Glutamatergic neuron (in vitro differentiated cells): ENCODE results near the gene ARHGAP24. TPM values are rescaled to one million over a fixed set of nuclear protein-coding genes. Genes with fewer than 3 reads are reported as not detected.

Source experiments
- DNase-seq: peaks from one replicate; pipeline ENCODE4 v3.0.0; 2022
- H3K27ac Mint-ChIP-seq: one replicate; pipeline ENCODE4 v1.8.0; 2020; ENCODE audit warnings: mild to moderate bottlenecking, mixed read lengths, inconsistent platforms; ENCODE audit not compliant: unreplicated experiment
- H3K27me3 Mint-ChIP-seq: one replicate; pipeline ENCODE4 v1.8.0; 2020; ENCODE audit warnings: mild to moderate bottlenecking, moderate library complexity, mixed read lengths, inconsistent platforms; ENCODE audit not compliant: unreplicated experiment
- H3K36me3 Mint-ChIP-seq: one replicate; pipeline ENCODE4 v1.8.0; 2020; ENCODE audit warnings: mild to moderate bottlenecking, mixed read lengths, inconsistent platforms; ENCODE audit not compliant: unreplicated experiment
- H3K4me1 Mint-ChIP-seq: one replicate; pipeline ENCODE4 v1.8.0; 2020; ENCODE audit warnings: mild to moderate bottlenecking, low read depth, mixed read lengths, inconsistent platforms; ENCODE audit not compliant: unreplicated experiment
- H3K4me3 Mint-ChIP-seq: one replicate; pipeline ENCODE4 v1.8.0; 2020; ENCODE audit warnings: mild to moderate bottlenecking, mixed read lengths, inconsistent platforms; ENCODE audit not compliant: unreplicated experiment
- H3K9me3 Mint-ChIP-seq: one replicate; pipeline ENCODE4 v1.8.0; 2020; ENCODE audit warnings: mild to moderate bottlenecking, moderate library complexity, mixed read lengths, inconsistent platforms; ENCODE audit not compliant: unreplicated experiment
- total RNA-seq: library from RNA; stranded (reverse); fragmentation: NEBNext Ultra II Directional; extraction: Animal tissue kit (Norgen Biotek cat#: 25700); gene quantifications from one replicate; pipeline ENCODE4 v1.2.1, GENCODE V29; 2021; ENCODE audit not compliant: unreplicated experiment
- TF ChIP-seq, protein P1 (sequence below): fragments of 200-600 bp; sonication (generic); IDR thresholded peaks from one replicate; pipeline ENCODE4 v1.5.0; 2021; ENCODE audit not compliant: partially characterized antibody, unreplicated experiment

ARHGAP24 gene
- total RNA-seq, 1 donor from 2014 or later = 1.6 TPM

DNA sequence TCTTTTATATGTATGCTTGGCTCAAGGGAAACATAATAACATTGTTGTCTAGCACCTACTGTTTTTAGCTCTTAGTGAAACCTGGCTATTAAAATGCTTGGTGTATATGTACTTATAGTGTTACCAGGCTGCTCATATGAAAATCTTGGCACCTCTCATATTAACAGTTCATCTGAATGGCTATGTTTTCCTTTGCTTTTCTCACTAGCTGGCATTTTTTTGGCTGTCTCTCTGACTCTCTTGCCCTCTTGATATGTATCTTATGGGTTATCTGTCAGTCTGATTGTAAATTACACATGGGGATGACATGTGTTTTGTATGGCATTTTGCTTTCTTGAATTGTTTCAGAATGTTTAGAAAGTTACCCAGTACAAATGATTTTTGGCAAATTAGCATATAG is 158.0 kb downstream of the ARHGAP24 start:
- DNase-seq = no peak
- no peak overlapping the region for H3K27ac Mint-ChIP-seq
- H3K4me1 Mint-ChIP-seq = peaks cover 7% of the 10 kb centered on the region
- H3K36me3 Mint-ChIP-seq = peaks cover 8% of the 10 kb centered on the region
- H3K9me3 Mint-ChIP-seq = no peaks in the 10 kb centered on the region
- peak overlapping the region; percentile 35 for H3K4me3 Mint-ChIP-seq
- TF ChIP-seq, protein P1, sequence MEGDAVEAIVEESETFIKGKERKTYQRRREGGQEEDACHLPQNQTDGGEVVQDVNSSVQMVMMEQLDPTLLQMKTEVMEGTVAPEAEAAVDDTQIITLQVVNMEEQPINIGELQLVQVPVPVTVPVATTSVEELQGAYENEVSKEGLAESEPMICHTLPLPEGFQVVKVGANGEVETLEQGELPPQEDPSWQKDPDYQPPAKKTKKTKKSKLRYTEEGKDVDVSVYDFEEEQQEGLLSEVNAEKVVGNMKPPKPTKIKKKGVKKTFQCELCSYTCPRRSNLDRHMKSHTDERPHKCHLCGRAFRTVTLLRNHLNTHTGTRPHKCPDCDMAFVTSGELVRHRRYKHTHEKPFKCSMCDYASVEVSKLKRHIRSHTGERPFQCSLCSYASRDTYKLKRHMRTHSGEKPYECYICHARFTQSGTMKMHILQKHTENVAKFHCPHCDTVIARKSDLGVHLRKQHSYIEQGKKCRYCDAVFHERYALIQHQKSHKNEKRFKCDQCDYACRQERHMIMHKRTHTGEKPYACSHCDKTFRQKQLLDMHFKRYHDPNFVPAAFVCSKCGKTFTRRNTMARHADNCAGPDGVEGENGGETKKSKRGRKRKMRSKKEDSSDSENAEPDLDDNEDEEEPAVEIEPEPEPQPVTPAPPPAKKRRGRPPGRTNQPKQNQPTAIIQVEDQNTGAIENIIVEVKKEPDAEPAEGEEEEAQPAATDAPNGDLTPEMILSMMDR = no peak
- no peaks in the 10 kb centered on the region for H3K27me3 Mint-ChIP-seq

DNA sequence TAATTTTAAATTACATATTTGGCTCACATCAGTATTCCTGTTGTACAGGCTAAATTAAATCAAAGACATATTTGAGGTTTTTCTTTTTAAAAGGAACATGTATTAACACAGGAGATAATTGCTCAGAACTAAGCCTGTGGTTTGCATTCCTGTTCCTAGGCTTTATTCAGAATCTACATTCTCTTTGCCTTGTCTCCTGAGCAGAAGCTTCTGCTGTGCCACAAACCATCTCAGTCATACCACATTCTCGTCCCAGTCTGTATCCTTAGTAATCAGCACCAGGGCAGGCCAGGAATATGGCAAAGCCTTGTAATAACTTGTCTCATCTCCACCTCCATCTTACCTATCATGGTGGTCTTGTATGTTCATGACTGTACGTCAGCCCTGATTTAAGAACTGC is 162.8 kb downstream of the ARHGAP24 start:
- H3K4me1 Mint-ChIP-seq = peaks cover 7% of the 10 kb centered on the region

DNA sequence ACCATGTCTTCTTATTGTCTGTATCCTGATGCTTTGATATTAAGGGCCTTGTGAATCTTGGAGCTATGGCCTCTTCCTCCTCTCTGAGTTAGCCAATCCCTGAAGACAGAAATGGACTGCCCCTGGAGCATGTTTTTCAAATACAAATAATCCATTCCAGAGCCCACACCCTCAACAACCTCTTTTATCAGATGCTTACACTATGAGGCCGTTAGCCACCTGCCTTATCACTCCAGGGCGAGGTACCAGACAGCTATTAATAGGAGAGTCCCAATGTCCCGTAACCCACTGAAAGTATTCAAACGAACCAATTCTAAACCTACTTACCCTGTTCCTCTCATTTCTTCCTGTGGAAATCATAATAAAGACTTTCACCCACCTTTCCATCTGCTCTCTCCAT is 165.0 kb downstream of the ARHGAP24 start:
- H3K27ac Mint-ChIP-seq = no peak overlapping the region
- H3K4me1 Mint-ChIP-seq = no peaks in the 10 kb centered on the region
- no peaks in the 10 kb centered on the region for H3K36me3 Mint-ChIP-seq
- TF ChIP-seq, protein P1 = no peak
- H3K9me3 Mint-ChIP-seq = no peaks in the 10 kb centered on the region
- no peak overlapping the region for H3K4me3 Mint-ChIP-seq
- H3K27me3 Mint-ChIP-seq = no peaks in the 10 kb centered on the region
- no peak for DNase-seq

More for the DNA sequence above, 162.8 kb downstream of the ARHGAP24 start:
- H3K27me3 Mint-ChIP-seq = no peaks in the 10 kb centered on the region
- no peak overlapping the region for H3K4me3 Mint-ChIP-seq
- H3K36me3 Mint-ChIP-seq = no peaks in the 10 kb centered on the region
- no peaks in the 10 kb centered on the region for H3K9me3 Mint-ChIP-seq
- TF ChIP-seq, protein P1 = no peak
- H3K27ac Mint-ChIP-seq = no peak overlapping the region
- no peak for DNase-seq

DNA sequence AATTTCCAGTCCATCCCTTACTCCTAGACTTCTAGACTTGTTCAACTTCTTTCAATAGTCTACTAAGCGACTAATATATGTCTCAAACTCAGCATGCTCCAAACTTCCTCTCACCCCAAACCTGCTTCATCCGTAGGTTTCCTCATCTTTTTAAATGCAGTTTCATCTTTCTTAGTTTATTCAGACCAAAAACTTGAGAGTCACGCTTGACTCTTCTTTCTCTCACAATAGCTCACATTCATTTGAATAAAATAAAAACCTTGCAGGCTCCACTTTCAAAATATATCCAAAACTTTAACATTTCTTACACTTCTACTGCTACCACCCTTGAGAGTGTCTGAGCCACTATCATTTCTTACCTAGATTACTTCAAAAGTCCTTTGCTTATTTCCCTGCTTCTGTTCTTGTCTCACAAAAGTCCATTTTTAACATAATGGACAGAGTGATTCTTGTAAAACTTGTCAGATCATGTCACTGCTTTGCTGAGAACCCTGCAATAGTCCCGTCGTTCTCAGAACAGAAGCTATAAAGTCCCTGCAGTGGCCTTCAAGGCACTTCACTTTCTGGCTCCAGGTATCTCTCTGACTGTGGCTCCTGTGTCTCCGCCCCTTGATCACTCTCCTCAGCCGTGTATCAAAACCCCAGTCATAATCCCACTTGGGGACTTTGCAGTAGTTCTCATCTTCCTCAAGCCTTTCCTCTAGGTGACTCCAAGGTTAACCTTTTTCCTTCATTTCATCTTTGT is 167.6 kb downstream of the ARHGAP24 start:
- no peak overlapping the region for H3K4me3 Mint-ChIP-seq
- H3K4me1 Mint-ChIP-seq = no peaks in the 10 kb centered on the region
- TF ChIP-seq, protein P1 = no peak
- no peak overlapping the region for H3K27ac Mint-ChIP-seq
- no peaks in the 10 kb centered on the region for H3K27me3 Mint-ChIP-seq
- no peaks in the 10 kb centered on the region for H3K36me3 Mint-ChIP-seq
- DNase-seq = no peak
- no peaks in the 10 kb centered on the region for H3K9me3 Mint-ChIP-seq

DNA sequence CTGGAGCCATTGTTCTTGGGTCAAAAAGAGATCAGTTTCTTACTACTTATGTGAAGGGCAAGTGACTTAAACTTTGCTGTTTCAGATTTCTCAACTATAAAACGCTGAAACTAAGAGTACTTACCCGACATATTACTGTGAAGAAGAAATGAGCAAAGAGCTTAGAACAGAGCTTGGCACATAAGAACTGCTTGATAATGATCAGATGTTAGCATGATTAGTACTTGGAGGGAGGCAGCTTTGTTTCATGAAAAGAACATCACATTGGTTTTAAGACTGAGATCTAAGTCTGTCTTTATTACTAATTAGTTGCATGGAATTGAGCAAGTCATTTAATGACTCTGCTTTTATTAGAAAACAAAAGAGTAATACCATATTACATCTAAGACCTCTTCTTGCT is 169.1 kb downstream of the ARHGAP24 start:
- H3K9me3 Mint-ChIP-seq = no peaks in the 10 kb centered on the region
- H3K4me3 Mint-ChIP-seq = no peak overlapping the region
- H3K27me3 Mint-ChIP-seq = no peaks in the 10 kb centered on the region
- no peaks in the 10 kb centered on the region for H3K4me1 Mint-ChIP-seq
- DNase-seq = no peak
- no peak overlapping the region for H3K27ac Mint-ChIP-seq
- H3K36me3 Mint-ChIP-seq = no peaks in the 10 kb centered on the region
- TF ChIP-seq, protein P1 = no peak
